ENCODE results near the gene GDPD5.

- no peak for TF ChIP-seq CTCF (IDR thresholded peaks at IDR 0.05; ENCODE audit: insufficient read depth, low read length, poor library complexity, severe bottlenecking)
- TF ChIP-seq EZH2phosphoT487 (conservative IDR thresholded peaks at IDR 0.05; ENCODE audit: low read length): no peak
Observed at GRCh38 chr11:75565916-75566762, 40.4 kb upstream of the GDPD5 start.
